ENCODE data around the gene EOGT.

Gene EOGT

DNA sequence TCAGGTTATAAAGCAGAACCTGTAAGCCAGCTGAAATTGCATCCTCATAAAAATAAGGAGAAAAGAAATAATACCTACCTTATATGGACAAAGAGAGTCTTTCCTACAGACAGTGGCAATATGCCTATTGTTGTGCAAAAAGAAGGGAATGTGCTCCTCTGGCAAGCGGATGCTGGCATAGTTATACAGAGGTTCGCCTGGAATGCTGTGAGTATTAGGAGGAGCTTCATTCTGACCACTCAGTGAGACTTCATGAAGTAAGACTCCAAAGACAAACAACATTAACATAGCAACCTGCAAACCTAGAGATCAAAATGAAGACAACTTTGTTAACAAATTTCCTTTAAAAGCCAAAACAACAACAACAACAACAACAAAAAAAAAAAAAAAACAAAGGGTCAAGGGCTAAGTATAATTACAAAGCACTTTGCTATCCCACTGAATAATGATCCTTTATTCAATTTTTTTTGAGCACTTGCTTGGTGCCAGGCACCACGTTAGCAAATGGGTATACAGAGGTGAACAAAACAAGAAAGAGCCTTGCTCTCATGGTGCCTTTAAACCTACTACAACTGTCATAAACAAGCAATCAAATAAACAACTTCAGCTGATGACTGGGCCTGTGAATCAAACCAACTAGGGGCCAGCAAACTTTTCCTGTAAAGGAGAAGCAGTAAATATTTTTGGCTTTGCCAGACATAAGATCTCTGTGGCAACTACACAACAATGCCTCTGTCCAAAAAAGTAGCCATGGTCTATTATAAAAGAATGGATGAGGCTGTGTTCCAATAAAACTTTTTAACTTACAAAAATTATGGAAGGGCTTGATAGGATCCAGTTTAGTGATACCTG lies 3.7 kb downstream of the EOGT start:
- H3K36me3 ChIP-seq (ENCODE audit: insufficient read depth): no peaks in the 10 kb centered on the region
- H3K9ac ChIP-seq: no peak overlapping the region
- no peak overlapping the region for H3K4me2 ChIP-seq
- no peaks in the 10 kb centered on the region for H3K79me2 ChIP-seq (ENCODE audit: insufficient read depth, low read depth)
- H3K27me3 ChIP-seq (ENCODE audit: insufficient read depth, low read depth): no peaks in the 10 kb centered on the region
- H3K4me1 ChIP-seq (ENCODE audit: low read depth, poor library complexity, severe bottlenecking): peaks cover 6% of the 10 kb centered on the region
- TF ChIP-seq, protein P1, sequence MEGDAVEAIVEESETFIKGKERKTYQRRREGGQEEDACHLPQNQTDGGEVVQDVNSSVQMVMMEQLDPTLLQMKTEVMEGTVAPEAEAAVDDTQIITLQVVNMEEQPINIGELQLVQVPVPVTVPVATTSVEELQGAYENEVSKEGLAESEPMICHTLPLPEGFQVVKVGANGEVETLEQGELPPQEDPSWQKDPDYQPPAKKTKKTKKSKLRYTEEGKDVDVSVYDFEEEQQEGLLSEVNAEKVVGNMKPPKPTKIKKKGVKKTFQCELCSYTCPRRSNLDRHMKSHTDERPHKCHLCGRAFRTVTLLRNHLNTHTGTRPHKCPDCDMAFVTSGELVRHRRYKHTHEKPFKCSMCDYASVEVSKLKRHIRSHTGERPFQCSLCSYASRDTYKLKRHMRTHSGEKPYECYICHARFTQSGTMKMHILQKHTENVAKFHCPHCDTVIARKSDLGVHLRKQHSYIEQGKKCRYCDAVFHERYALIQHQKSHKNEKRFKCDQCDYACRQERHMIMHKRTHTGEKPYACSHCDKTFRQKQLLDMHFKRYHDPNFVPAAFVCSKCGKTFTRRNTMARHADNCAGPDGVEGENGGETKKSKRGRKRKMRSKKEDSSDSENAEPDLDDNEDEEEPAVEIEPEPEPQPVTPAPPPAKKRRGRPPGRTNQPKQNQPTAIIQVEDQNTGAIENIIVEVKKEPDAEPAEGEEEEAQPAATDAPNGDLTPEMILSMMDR (conservative IDR thresholded peaks at IDR 0.05; ENCODE audit: low read depth, low read length): no peak
- H2AFZ ChIP-seq (ENCODE audit: low read depth): no peak overlapping the region
- no peak overlapping the region for H3K4me3 ChIP-seq (IDR thresholded peaks at IDR 0.05; ENCODE audit: insufficient read depth, low read depth, low read length)
- no peak overlapping the region for H3K27ac ChIP-seq
- no peaks in the 10 kb centered on the region for H4K20me1 ChIP-seq (ENCODE audit: insufficient read depth)

DNA sequence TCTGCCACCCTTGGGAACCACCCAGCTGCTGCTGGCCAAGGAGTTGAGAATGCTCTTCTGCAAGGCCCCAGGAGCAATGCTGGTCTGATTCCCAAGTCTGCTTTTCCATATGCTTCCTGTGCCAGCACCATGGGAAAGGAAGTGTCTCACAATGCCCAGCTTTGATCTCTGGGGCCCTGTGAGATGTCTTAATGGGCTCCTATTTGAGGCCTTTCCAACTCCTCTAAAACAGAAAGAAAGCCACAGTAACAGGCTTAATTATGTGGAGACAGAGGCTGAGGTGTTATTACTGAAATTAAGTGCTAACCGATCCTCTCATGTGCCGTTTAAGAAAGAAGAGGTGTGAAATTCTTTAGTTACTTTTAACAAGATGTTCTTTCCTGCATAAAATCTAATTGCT lies 4.5 kb downstream of the EOGT start:
- Histone ChIP-seq H3K9ac (no peak overlapping the region), H3K36me3 (ENCODE audit: insufficient read depth) (no peaks in the 10 kb centered on the region), H3K4me1 (ENCODE audit: low read depth, poor library complexity, severe bottlenecking) (no peaks in the 10 kb centered on the region), H3K4me2 (no peak overlapping the region), H2AFZ (ENCODE audit: low read depth) (no peak overlapping the region), H3K27me3 (ENCODE audit: insufficient read depth, low read depth) (no peaks in the 10 kb centered on the region), H3K27ac (no peak overlapping the region), H3K4me3 (IDR thresholded peaks at IDR 0.05; ENCODE audit: insufficient read depth, low read depth, low read length) (no peak overlapping the region), H4K20me1 (ENCODE audit: insufficient read depth) (no peaks in the 10 kb centered on the region), H3K79me2 (ENCODE audit: insufficient read depth, low read depth) (no peaks in the 10 kb centered on the region)
- TF ChIP-seq, protein P1 (conservative IDR thresholded peaks at IDR 0.05; ENCODE audit: low read depth, low read length): no peak

DNA sequence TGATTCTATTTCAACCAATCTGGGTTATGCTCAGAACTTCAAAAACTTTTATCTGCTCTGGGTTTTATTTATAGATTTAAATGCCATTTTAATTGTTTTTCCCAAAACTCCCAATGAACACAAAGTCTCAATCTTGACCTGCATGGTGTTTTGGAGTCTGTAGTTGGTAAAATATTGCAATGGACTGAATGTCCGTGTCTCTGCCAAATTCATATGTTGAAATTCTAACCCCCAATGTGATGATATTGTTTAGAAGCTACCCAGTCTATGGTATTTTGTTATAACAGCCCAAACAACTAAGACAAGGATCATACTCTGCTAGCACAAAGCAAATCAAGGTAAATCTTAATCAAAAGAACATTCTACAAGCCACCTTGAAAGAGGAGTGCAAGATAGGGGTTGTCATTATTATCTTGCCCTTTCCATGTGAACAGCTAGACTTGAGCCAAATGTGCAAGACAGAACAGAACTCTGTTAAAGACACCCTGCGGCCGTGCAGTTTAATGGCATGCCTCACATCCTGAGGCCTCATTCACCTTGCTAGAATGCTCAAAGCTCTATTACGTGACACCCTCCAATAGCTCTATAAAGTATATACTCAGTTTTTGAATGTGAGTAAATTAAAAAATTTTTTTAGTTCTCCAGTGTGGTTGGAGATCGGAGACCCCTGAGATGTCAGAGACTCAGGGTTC lies 7.5 kb downstream of the EOGT start:
- TF ChIP-seq, protein P1 (conservative IDR thresholded peaks at IDR 0.05; ENCODE audit: low read depth, low read length): no peak
- H3K4me1 ChIP-seq (ENCODE audit: low read depth, poor library complexity, severe bottlenecking): no peaks in the 10 kb centered on the region
- H3K4me3 ChIP-seq (IDR thresholded peaks at IDR 0.05; ENCODE audit: insufficient read depth, low read depth, low read length): no peak overlapping the region
- H3K79me2 ChIP-seq (ENCODE audit: insufficient read depth, low read depth): no peaks in the 10 kb centered on the region
- H2AFZ ChIP-seq (ENCODE audit: low read depth): no peak overlapping the region
- no peak overlapping the region for H3K9ac ChIP-seq
- H3K27ac ChIP-seq: no peak overlapping the region
- no peaks in the 10 kb centered on the region for H4K20me1 ChIP-seq (ENCODE audit: insufficient read depth)
- H3K4me2 ChIP-seq: no peak overlapping the region
- H3K27me3 ChIP-seq (ENCODE audit: insufficient read depth, low read depth): no peaks in the 10 kb centered on the region
- no peaks in the 10 kb centered on the region for H3K36me3 ChIP-seq (ENCODE audit: insufficient read depth)

DNA sequence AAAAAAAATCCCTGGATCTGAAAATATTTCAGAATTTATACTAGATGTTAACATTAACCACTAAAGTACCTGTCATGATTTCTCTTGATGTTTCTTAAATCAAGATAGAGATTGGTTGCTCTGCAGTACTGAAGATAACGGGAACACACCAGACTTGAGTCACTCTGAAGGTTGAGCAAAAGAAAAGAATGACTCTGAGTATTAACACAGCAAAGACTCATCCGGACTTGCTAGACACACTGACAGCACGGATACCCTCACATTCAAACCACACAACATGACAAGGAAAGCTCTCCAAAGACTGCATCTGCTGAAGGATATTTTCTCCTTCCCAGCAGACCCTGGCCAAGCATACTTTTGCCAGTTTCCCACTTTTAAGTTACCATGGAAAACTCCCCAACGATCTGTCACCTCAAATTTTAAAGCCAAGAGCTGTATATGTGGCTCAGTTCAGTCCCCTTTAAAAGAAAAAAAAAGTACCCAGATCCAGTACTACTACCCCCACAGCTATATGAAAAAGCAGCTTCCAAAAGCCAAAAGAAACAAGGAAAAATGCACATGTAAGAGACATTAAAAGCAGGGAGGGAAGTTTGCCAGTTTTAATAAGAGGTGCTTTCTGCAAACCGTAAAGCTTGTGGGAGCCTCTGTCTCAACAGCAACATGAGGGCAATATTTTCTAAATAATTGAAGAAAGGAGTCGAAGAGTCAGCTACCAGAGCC lies 8.3 kb downstream of the EOGT start:
- Histone ChIP-seq H3K9ac (no peak overlapping the region), H3K79me2 (ENCODE audit: insufficient read depth, low read depth) (no peaks in the 10 kb centered on the region), H3K4me2 (no peak overlapping the region), H3K27me3 (ENCODE audit: insufficient read depth, low read depth) (no peaks in the 10 kb centered on the region), H2AFZ (ENCODE audit: low read depth) (no peak overlapping the region), H3K27ac (no peak overlapping the region), H3K4me3 (IDR thresholded peaks at IDR 0.05; ENCODE audit: insufficient read depth, low read depth, low read length) (no peak overlapping the region), H3K36me3 (ENCODE audit: insufficient read depth) (no peaks in the 10 kb centered on the region), H3K4me1 (ENCODE audit: low read depth, poor library complexity, severe bottlenecking) (no peaks in the 10 kb centered on the region), H4K20me1 (ENCODE audit: insufficient read depth) (no peaks in the 10 kb centered on the region)
- TF ChIP-seq, protein P1 (conservative IDR thresholded peaks at IDR 0.05; ENCODE audit: low read depth, low read length): no peak

Measured in KMS-11 (cell line).